Activated CD4-positive, alpha-beta T cell treated with anti-CD3 and anti-CD28 coated beads for 24 hours (primary cell): ENCODE results near the gene UGT1A5.

ENCODE experiments used
- DNase-seq, 2 donors: peaks; one replicate each; pipeline ENCODE4 v3.0.0-alpha.2; 2020; ENCODE audit warnings: low read depth in 2 of 2

UGT1A5 gene

GRCh38 chr2:233780771-233781170 lies 68.1 kb downstream of the UGT1A5 start:
- no peak for DNase-seq

GRCh38 chr2:233789554-233789953 lies 76.8 kb downstream of the UGT1A5 start:
- DNase-seq: no peak

DNA sequence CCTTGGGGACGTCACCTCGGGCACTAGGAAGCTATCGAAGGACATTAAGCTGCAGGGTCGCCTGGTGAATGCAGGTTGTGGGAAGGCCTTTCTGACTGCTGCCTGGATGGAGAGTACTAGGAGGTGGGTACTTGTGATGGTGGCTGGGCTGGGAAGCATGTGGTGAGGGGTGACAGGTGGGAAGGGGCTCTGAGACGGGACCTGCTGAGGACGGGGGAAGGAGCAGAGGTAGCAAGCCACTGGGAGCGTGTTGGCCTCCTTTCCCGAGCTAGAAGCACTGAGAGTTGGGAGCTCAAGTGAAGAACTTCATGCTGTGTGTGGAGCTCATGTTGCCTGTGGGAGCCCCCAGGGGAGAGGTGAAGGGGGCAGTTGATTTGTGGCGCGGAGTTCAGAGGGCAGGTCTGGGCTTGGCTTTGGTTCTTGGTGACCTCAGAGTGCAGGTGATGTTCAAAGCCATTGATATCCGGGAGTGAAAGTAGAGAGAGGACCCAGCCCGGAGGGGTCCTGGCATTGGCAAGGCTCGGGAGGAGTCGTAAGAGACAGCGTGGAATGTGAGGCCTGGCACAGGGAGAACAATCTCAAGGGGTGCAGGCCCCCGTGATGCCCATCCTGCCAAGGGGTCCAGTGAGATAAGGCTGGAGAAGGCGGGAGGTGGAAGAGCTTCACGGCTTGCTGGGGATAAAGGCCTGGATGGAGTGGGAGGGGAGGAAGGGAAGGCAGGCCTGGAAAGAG lies 78.6 kb downstream of the UGT1A5 start:
- DNase-seq: no peak

- no peak for DNase-seq
Measured at GRCh38 chr2:233791883-233792329, 79.2 kb downstream of the UGT1A5 start.

DNA sequence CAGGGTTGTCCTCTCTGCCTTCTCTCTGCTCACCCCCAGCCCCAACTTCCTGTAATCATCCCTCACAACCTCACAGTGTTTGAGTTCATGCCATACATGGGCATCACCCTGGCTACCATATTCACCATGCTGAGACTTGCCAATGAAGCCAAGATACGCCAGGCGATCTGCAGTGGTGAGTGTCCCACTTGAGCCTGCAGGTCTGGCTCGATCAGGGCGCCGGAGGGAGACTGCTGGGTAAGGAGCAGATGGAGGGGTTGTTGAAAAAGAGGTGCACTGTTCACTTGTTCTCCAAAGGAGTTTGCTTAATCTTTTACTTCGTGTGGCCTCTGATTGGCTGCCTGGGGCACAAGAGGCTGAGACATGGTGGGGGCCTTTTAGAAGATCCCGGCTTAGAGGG lies 80.0 kb downstream of the UGT1A5 start:
- no peak for DNase-seq

- DNase-seq: no peak
Measured at GRCh38 chr2:233793465-233794127, 80.9 kb downstream of the UGT1A5 start.

- no peak for DNase-seq
Measured at GRCh38 chr2:233794128-233794658, 81.5 kb downstream of the UGT1A5 start.

DNA sequence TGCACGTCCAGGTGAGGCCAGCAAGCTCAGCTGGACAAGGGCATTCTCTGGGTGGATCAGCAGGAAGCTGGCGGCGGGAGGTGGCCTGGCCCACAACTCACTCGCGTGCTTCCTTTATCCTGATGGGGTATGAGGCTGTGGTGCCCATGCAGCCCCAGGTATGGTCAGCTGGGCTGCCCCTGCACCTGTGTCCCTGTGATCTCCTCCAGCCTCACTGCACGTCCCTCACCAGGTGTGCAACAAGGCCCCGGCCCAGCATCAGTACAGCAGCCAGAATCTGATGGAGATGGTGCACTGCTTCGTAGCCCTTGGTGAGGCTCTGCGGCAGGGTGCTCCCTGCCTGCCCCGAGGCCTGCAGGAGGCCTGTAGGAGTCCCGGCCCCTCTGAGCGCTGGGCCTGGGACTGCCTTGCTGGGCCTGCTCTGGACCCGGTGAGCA lies 83.0 kb downstream of the UGT1A5 start:
- DNase-seq: no peak

GRCh38 chr2:233796254-233796653 lies 83.5 kb downstream of the UGT1A5 start:
- no peak for DNase-seq

DNA sequence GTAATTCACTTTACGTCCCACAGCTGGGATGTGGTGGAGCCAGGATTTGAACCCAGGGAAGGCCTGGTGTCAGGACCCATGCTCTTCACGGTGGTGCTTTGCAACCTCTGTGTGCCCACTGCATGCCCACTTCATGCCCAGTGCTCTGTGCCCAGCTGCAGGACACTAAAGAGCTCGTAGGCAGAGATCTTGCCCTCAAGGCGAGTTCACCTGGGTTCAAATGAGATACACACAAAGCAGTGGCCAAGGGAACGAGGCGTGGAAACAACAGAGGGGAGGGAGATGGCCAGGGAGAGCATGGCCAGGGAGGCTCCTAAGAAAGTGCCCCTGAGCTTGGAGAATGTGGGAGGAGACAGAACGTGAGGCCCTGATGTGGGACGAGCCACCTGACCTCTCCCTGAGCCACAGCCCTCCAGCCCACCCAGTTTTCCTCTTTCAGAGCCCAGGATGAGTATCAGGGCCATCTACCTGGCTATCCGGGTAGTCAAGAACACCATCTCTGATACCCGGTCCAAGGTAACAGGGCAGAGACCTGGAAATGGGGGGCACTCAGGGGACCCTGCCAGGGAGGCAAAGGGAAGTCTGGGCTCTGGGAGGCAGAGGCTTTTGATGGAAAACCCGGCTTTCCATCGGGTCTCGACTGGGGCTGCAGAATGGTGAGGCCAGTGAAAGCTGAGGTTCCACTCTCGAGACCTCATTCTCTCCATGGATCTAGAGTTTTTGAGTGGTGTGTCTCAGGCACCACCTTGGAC lies 85.8 kb downstream of the UGT1A5 start:
- DNase-seq: no peak

DNA sequence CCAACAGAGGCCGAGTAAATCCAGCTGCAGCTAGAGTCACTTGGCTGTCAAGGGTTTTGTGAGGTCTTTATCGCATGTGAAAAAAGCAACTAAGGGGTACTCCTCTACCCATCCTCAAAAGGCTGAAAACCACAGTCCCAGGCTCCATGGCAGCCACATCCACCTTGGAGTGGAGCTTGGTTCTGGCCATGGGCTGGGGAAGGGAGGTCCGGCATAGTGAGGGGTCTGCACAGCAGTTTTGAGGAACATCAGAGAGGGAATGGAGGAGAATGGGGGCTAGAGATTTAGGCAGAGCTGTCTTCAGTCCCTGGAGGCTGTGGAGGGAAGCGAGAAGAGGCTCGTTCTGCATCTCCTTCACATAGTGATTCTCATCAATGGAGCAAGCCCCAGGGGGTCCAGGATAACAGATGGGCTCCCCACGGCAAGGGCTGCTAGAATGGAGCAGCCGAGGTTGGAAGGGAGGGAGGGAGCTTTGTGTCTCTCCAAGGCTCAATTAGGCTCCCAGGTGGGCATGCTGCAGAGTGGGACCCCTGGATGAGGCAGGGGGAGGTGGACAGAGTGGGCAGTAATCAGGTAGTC lies 86.5 kb downstream of the UGT1A5 start:
- no peak for DNase-seq

- no peak for DNase-seq
Measured at GRCh38 chr2:233799716-233800115, 87.0 kb downstream of the UGT1A5 start.

DNA sequence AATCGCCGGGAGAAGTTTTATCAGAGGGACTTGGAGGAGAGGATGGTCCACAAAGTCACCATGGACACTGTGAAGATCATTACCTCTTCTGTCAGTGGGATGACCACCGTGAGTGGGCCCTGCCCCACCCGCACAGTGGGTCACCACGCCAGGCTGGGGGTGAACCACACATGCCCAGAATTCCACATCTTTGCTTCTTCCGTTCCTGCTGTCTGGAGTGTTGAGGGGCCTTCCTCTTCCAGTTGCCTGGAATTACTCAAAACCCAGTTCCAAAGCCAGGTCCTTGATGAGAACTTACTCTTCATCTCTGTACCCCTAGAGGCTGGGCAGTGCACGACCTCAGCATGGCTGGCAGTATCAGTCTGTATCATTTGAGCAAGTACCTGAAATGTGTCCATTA lies 87.5 kb downstream of the UGT1A5 start:
- DNase-seq: no peak

DNA sequence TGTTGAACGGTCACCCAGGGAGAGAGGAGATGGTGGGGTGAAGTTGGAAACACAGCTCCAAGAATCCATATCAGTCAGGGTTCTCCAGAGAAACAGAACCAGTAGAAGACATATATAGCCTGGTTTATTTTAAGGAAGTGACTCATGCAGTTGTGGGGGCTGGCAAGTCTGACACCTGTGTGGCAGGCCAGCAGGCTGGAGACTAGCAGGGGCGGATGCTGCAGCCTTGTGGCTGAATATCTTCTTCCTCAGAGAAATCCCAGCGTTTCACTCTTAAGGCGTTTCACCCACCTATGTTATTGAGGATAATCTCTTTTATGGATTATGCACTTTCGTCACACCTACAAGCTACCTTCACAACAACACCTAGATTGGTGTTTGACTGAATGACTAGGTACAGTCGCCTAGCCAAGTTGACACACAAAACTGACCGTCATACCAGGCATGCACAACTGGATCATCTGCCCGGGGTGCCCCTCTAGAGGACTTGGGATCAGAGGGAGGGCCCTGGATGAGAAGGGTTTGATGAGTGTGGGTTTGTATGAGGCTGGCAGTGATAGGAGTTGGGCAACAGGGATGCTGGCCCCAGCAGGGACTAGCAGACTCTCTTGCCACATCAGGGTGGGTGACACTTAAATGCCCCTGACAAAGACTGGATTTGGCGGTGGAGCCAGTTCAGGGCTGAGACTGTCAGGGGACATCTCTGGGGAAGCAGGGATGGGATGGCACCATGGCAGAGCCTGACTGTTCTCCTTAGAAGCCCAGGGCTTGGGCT lies 88.8 kb downstream of the UGT1A5 start:
- no peak for DNase-seq

GRCh38 chr2:233802132-233802815 lies 89.6 kb downstream of the UGT1A5 start:
- DNase-seq: no peak

DNA sequence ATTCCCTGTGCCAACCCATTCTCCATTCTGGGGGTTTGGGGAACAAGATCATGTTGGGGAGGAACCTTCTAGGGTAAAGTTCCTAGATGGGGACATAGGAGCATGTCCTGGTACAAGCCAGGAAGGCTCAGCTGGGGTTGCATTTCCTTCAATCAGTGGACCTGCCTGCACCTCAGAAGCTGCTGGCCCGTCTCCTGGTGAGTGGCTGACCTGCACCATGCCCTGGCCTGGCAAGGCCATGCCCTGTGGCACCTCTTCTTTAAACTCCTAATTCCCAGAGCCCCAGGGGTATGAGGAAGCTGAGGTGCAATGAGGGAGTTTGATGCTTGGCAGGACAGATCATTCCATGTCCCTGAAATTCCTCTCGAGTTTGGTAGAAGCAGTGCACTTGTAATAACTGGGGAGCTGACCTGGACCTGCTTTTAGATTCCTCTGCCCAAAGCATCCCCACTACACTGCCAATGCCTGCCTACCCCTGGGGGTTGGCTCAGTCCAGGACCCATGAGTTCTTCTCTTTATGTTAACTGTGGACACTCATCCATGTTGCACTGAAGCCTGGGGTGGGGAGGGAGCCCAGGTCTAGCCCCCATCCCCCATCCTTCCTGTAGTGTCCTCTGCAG lies 90.7 kb downstream of the UGT1A5 start:
- no peak for DNase-seq

- DNase-seq: no peak
Measured at GRCh38 chr2:233803994-233804393, 91.3 kb downstream of the UGT1A5 start.

GRCh38 chr2:233807215-233807865 lies 94.6 kb downstream of the UGT1A5 start:
- no peak for DNase-seq
